KBM-7 (cell line): ENCODE measurements around the gene TMEM203.
A peak's percentile ranks its signal among the peaks of the same experiment; 100 is the strongest.

Experiments used
- DNase-seq: peaks from one replicate; pipeline ENCODE4 v3.0.0-alpha.2; 2015
- in situ Hi-C: fragments of 300-500 bp; cut with MboI; formaldehyde crosslinking; loops from 2 replicates; pipeline ENCODE4 v1.14.3; 2020; ENCODE audit warnings: low sequenced_read_pairs, low pct_unique_long_range_greater_than_20kb, mixed read lengths

Gene TMEM203

DNA sequence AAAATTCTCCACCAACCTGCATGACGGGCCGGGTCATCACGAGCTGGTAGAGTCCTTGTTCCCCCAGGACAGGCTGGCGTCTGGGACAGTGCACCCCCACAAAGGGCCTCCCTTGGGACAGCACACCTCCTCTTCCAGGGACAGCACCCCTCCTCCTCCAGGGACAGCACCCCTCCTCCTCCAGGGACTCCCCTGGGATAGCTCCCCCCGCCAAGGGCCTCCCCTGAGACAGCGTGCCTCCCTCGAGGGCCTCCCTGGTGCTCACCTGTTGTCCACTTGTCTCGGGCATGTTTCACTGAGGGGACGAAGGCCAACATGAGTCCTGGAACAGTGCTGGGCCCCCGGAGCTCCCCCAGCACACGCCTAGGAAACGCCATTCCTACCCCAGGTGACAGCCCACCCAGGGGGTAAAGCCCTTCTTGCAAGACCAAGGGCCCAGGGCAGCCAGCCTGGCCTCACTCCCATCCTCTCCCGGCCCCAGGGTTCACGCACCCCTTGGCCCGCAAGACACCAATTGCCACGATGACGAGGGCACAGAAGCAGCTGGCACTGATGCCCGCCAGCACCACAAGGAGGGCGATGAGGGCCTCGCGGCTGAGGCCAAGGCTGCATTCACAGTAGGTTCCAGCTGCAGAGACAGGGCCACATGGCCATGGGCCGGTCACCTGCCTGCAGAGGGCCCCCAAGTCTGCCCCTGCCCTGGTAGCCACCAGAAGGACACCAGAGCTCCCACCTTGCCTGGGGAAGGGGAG is 34.1 kb downstream of the TMEM203 start:
- in situ Hi-C loops: no loop called here
- DNase-seq: no peak

- in situ Hi-C loops: no loop called here
- DNase-seq: no peak
These were observed 34.8 kb downstream of the TMEM203 start for GRCh38 chr9:137170486-137171148.

DNA sequence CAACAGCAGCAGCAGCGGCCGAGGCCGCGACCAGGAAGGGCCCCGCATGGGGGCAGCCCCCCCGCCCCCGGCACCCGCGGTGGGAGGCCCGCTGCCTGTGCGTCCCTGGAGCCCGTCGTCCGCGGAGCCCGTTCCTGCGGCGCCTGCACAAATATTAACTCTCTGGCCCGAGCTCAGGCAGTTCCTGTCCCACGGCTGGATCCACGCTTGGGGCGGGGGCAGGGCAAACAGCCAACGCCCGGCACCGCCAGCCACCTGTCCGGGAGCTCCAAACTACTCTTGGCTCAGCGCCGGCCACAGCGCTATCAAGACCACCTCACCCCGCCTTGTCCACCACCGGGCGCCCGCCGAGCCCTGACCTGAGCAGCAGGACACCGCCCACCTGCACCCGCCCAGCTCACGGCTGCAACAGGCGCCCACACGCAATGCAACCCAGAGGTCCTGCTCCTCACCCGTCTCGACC is 35.5 kb downstream of the TMEM203 start, which contains the start of gene LRRC26:
LRRC26 (minus strand) TSS at position 156 of the 463 bp plus-strand sequence; CDS start at position 48, 108 bp downstream.
- in situ Hi-C loops: no loop called here
- no peak for DNase-seq

- in situ Hi-C loops: no loop called here
- peak; percentile 49 for DNase-seq
These were observed 36.3 kb downstream of the TMEM203 start for GRCh38 chr9:137168904-137169856.

GRCh38 chr9:137168573-137168903 is 36.9 kb downstream of the TMEM203 start:
- in situ Hi-C loops: no loop called here
- no peak for DNase-seq

- in situ Hi-C loops: no loop called here
- DNase-seq: peak; percentile 39
These were observed 37.5 kb downstream of the TMEM203 start for GRCh38 chr9:137167747-137168572.

DNA sequence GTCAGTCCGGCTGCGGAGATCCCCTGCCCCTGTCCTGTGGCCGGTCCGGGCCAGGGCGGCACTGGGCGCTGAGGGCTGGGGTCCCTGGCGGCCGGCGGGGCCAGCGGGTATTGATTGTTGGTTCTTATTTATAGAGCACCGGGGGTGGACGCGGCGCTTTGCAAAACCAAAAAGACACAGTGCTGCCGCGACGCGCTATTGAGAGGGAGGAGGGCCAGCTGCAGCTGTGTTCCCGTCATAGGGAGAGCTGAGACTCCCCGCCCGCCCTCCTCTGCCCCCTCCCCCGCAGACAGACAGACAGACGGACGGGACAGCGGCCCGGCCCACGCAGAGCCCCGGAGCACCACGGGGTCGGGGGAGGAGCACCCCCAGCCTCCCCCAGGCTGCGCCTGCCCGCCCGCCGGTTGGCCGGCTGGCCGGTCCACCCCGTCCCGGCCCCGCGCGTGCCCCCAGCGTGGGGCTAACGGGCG is 38.1 kb downstream of the TMEM203 start:
- in situ Hi-C loops: no loop called here
- no peak for DNase-seq

DNA sequence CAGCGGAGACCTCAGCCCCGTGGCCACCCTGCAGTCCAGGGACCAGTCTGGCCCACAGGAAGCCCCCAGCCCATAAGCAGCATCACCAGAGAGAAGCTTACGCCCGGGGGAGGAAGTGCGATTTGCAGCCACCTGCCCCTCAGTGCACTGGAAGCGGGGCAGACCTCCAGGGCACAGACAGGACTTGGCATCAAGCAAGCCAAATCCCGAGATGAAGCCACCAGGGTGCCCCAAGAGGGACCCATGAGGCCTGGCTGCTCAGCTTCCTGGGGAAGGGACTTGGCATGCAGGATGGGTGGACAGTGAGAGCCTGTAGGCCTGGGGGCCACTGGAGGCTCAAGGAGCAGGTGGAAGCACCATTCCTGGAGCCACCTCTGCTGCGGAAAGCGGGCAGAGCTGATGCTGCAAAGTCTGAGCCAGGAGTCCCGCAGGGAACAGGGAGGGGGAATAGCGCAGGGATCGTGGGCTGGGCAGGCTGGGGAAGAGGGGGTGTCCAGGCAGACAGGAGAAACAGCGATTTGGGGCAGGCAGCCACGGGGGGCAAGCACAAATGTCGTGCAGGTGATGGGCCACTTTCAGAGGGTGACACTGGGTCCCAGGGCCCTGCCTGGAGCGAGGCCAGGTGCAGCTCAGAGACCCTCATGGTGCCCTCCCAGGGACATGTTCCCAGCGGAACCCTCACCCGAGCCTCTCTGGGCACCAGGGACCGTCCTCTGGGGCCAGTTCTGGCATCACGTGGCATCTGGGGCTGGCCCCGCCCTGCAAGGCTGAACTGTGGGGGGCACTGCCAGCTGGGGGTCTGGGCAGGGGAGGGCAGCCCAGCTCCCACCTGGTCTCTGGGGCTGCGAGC is 38.8 kb downstream of the TMEM203 start:
- in situ Hi-C loops: no loop called here
- no peak for DNase-seq

- in situ Hi-C loops: no loop called here
- DNase-seq: no peak
These were observed 40.1 kb downstream of the TMEM203 start for GRCh38 chr9:137165250-137165836.

GRCh38 chr9:137164370-137165249 is 40.8 kb downstream of the TMEM203 start:
- in situ Hi-C loops: no loop called here

DNA sequence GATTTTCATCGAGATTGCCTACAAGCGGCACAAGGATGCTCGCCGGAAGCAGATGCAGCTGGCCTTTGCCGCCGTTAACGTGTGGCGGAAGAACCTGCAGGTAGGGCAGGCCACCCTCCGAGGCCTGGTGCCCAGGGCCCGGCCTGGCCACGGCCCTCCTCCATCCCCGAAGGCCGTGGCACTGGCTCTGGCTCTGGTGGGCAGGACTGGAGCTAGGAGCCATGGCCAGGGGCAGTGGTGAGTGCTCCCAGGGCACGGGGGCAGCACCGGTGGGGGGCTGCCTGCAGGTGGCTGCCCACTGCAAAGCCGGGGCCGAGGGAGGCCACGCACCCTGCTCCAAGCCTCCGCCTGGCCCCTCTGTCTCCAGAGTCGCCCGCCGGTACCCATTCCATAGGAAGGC is 41.6 kb downstream of the TMEM203 start:
- no peak for DNase-seq
- in situ Hi-C loops: no loop called here

More at GRCh38 chr9:137164370-137165249, 40.8 kb downstream of the TMEM203 start:
- DNase-seq: no peak

DNA sequence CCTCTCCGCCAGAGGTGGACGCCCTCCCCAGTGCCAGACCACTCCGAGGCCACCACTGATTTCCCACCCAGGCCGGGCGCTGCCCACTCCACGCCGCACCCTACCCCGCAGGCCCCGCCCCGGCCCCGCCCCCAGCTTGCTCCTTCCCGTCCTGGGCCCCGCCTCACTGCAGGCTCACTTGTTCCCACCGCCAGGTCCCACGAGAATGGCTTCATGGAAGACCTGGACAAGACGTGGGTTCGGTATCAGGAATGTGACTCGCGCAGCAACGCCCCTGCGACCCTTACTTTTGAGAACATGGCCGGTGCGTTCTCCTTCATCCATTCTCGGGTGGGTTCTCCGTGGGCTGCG is 42.1 kb downstream of the TMEM203 start:
- in situ Hi-C loops: no loop called here
- DNase-seq: no peak

- in situ Hi-C loops: no loop called here
- no peak for DNase-seq
These were observed 42.7 kb downstream of the TMEM203 start for GRCh38 chr9:137162505-137163364.

- DNase-seq: no peak
- in situ Hi-C loops: no loop called here
These were observed 43.6 kb downstream of the TMEM203 start for GRCh38 chr9:137161558-137162486.
